ENCODE results near the gene SNAP29.
"Not testable (repeated sequence)": the region's sequence is repeated elsewhere in the genome, so short reads cannot be mapped to it uniquely, and the experiment has no call there.

The SNAP29 gene

DNA sequence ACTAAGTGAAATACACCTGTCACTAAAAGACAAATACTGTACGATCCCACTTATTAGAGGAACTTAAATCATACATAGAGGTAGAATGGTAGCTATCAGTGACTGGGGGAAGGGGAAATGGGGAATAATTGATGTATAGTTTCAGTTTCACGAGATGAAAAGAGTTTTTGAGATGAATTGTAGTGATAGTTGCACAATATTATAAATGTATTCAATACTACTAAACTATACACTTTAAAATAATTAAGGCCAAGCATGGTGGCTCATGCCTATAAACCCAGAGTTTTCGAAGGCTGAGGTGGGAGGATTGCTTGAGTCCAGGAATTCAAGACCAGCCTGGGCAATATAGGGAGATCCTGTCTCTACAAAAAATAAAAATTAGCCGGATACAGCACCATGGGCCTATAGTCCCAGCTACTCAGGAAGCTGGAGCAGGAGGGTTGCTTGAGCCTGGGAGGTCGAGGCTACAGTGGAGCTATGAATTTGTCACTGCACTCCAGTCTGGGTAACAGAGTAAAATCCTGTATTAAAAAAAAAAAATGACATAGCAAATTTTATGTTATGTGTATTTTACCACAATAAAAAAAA lies 44.5 kb upstream of the SNAP29 start:
- no peak overlapping the region for H3K4me3 ChIP-seq
- DNase-seq (ENCODE audit: low spot score), result no peak
- TF ChIP-seq, protein P1, sequence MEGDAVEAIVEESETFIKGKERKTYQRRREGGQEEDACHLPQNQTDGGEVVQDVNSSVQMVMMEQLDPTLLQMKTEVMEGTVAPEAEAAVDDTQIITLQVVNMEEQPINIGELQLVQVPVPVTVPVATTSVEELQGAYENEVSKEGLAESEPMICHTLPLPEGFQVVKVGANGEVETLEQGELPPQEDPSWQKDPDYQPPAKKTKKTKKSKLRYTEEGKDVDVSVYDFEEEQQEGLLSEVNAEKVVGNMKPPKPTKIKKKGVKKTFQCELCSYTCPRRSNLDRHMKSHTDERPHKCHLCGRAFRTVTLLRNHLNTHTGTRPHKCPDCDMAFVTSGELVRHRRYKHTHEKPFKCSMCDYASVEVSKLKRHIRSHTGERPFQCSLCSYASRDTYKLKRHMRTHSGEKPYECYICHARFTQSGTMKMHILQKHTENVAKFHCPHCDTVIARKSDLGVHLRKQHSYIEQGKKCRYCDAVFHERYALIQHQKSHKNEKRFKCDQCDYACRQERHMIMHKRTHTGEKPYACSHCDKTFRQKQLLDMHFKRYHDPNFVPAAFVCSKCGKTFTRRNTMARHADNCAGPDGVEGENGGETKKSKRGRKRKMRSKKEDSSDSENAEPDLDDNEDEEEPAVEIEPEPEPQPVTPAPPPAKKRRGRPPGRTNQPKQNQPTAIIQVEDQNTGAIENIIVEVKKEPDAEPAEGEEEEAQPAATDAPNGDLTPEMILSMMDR (IDR thresholded peaks at IDR 0.05), result no peak
- H3K27ac ChIP-seq, result no peak overlapping the region

DNA sequence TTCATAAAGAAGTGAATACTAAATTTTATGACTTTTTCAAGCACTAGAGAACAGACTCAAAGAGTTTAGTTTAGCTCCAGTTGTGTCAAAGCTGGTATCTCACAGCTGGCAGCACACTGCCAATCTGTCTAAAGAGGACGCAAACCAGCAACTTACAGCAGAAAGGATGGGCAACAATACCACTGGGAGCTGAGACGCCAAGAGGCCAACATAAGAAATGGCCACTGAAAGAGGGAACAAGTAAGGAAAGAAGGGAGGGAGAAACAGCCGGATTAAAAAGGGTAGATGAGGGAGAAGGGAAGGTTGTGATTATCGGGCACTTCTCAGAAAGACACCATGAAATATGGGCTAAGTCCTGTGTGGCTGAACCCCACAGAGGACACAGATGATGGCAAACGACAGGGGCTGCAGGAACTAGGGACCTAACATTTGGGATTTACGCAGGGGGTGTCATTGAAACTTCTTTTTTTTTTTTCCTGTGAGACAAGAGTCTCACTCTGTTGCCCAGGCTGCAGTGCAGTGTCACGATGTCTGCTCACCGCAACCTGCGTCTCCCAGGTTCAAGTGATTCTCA lies 43.2 kb upstream of the SNAP29 start:
- H3K27ac ChIP-seq, result no peak overlapping the region
- no peak overlapping the region for H3K4me3 ChIP-seq
- no peak for DNase-seq (ENCODE audit: low spot score)
- TF ChIP-seq, protein P1 (IDR thresholded peaks at IDR 0.05), result no peak

DNA sequence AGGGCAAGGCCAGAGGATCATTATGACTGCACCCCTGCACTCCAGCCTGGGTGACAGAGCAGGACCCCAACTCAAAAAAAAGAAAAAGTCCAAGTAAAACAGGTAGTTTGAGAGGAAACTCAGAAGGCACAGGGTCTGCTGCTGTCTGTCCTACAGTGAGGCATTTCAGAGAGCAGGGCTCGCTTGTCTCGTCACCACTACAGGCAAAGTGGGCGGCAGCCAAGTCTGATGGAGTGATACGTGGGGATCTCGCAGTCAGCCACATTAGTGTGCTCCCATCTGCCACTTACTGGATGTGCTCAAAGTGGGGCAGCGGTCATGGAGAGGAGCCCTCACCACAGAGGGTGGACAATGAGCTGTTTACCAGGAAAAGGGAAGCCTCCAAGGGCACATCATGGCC lies 42.2 kb upstream of the SNAP29 start:
- no peak overlapping the region for H3K27ac ChIP-seq
- no peak for DNase-seq (ENCODE audit: low spot score)
- no peak overlapping the region for H3K4me3 ChIP-seq
- TF ChIP-seq, protein P1 (IDR thresholded peaks at IDR 0.05), result no peak

DNA sequence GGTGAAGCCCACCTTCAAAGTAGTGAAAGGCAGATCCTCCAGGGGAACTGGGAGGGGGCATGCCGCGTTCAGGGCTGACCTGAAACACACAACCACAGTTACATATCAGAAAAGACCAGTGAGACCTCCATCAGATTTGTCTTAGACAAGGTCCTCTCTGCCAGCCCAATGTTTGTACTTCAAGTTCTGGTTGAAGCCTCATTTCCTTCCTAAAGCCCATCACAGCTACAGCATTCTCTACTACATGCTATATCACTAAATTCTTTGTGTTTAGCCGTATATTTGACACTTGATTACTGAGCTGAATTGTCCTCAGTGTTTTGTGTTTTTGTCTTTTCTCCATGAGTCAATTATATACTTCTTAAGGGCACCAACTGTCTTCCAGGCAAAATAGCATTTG lies 40.3 kb upstream of the SNAP29 start:
- TF ChIP-seq, protein P1 (IDR thresholded peaks at IDR 0.05), result no peak
- no peak for DNase-seq (ENCODE audit: low spot score)
- Histone ChIP-seq H3K4me3 (no peak overlapping the region), H3K27ac (no peak overlapping the region)

DNA sequence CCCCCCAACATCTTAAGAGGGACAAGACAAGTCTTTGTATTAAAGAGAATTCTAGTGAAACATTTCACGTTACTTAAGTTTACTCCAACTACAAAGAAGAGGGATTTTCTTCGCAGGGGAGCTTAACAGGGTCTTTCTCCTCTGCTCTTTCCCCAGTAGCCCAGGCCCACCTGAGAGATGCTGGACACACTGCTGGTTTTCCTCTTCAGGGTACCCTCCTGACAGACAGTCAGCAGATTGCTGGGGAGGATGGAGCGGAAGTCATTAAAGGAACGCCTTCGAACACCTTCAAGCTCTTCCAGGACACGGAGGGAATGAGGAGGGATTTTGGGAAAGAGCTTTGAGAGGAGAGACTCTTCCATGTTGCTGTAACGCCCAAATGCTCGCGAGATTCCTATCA lies 39.3 kb upstream of the SNAP29 start:
- TF ChIP-seq, protein P1 (IDR thresholded peaks at IDR 0.05), result no peak
- H3K27ac ChIP-seq, result no peak overlapping the region
- no peak overlapping the region for H3K4me3 ChIP-seq
- no peak for DNase-seq (ENCODE audit: low spot score)

DNA sequence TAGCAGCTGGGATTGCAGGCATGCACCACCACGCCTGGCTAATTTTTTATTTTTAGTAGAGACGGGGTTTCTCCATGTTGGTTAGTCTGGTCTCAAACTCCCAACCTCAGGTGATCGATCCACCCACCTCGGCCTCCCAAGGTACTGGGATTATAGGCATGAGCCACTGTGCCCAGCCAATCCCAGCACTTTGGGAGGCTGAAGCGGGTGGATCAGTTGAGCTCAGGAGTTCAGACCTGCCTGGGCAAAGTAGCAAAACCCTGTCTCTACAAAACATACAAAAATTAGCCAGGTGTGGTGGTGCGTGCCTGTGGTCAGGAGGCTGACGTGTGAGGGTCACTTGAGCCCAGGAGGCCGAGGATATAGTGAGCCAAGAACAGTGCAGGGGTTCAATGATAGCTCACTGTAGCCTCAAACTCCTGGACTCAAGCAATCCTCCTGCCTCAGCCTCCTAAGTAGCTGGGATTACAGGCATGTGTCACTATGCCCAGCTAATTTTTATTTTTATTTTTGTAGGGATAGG lies 37.0 kb upstream of the SNAP29 start:
- H3K27ac ChIP-seq; DNase-seq (ENCODE audit: low spot score); H3K4me3 ChIP-seq: not testable (repeated sequence)

DNA sequence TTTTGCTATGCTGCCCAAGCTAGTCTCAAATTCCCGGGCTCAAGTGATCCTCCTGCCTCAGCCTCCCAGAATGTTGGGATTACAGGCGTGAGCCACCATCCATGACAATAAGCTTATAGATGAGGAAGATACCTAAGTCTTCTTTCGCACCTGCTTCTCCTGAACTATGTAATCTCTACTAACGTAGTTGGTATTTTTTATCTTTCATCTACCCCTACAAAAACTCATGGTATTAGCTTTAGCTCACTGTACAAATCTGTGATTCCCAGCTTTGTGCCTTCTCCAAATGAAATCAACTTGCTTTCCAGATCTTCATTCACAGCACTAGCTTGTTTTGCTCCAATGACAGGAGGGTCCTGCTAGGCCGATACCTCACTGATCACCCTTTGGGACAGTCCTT lies 36.6 kb upstream of the SNAP29 start:
- H3K27ac ChIP-seq, result no peak overlapping the region
- no peak overlapping the region for H3K4me3 ChIP-seq
- TF ChIP-seq, protein P1 (IDR thresholded peaks at IDR 0.05), result no peak
- no peak for DNase-seq (ENCODE audit: low spot score)
